Stimulated activated CD4-positive, alpha-beta T cell treated with anti-CD3 and anti-CD28 coated beads, Interleukin-12 subunit alpha, Interleukin-12 subunit beta, amount 100 ng/mL, for 4 hours (primary cell): ENCODE results near the gene EME2.

Experiments
- DNase-seq: peaks from one replicate; pipeline ENCODE4 v3.0.0-alpha.2; 2020

EME2 gene

GRCh38 chr16:1745900-1746692 lies 26.5 kb upstream of the EME2 start:
- no peak for DNase-seq

GRCh38 chr16:1746693-1747195 lies 25.9 kb upstream of the EME2 start:
- DNase-seq = no peak

GRCh38 chr16:1747934-1748333 lies 24.7 kb upstream of the EME2 start:
- DNase-seq = no peak

- DNase-seq = no peak
These were observed 23.2 kb upstream of the EME2 start for GRCh38 chr16:1749152-1750117.

- no peak for DNase-seq
These were observed 20.7 kb upstream of the EME2 start for GRCh38 chr16:1751946-1752345.

- no peak for DNase-seq
These were observed 19.8 kb upstream of the EME2 start for GRCh38 chr16:1752853-1753252.

GRCh38 chr16:1754204-1754603 lies 18.4 kb upstream of the EME2 start:
- DNase-seq = no peak

GRCh38 chr16:1757714-1758461 lies 14.7 kb upstream of the EME2 start:
- no peak for DNase-seq

- no peak for DNase-seq
These were observed 13.7 kb upstream of the EME2 start for GRCh38 chr16:1758923-1759322.

GRCh38 chr16:1759511-1759910 lies 13.1 kb upstream of the EME2 start:
- DNase-seq = no peak

GRCh38 chr16:1760911-1761310 lies 11.7 kb upstream of the EME2 start:
- DNase-seq = no peak

- DNase-seq = no peak
These were observed 10.9 kb upstream of the EME2 start for GRCh38 chr16:1761751-1762150.

GRCh38 chr16:1762196-1762878 lies 10.3 kb upstream of the EME2 start:
- DNase-seq = no peak

GRCh38 chr16:1762879-1763520 lies 9.6 kb upstream of the EME2 start:
- no peak for DNase-seq

GRCh38 chr16:1763521-1764511 lies 8.8 kb upstream of the EME2 start:
- no peak for DNase-seq

- no peak for DNase-seq
These were observed 7.6 kb upstream of the EME2 start for GRCh38 chr16:1764971-1765370.

- no peak for DNase-seq
These were observed 6.8 kb upstream of the EME2 start for GRCh38 chr16:1765826-1766225.

GRCh38 chr16:1766231-1766630 lies 6.4 kb upstream of the EME2 start:
- DNase-seq = no peak

GRCh38 chr16:1766701-1767100 lies 5.9 kb upstream of the EME2 start:
- DNase-seq = no peak
